ENCODE data around the gene OLFM3.

GRCh38 chr1:101847626-101848025, 149.1 kb downstream of the OLFM3 start:
- TF ChIP-seq, protein P1, sequence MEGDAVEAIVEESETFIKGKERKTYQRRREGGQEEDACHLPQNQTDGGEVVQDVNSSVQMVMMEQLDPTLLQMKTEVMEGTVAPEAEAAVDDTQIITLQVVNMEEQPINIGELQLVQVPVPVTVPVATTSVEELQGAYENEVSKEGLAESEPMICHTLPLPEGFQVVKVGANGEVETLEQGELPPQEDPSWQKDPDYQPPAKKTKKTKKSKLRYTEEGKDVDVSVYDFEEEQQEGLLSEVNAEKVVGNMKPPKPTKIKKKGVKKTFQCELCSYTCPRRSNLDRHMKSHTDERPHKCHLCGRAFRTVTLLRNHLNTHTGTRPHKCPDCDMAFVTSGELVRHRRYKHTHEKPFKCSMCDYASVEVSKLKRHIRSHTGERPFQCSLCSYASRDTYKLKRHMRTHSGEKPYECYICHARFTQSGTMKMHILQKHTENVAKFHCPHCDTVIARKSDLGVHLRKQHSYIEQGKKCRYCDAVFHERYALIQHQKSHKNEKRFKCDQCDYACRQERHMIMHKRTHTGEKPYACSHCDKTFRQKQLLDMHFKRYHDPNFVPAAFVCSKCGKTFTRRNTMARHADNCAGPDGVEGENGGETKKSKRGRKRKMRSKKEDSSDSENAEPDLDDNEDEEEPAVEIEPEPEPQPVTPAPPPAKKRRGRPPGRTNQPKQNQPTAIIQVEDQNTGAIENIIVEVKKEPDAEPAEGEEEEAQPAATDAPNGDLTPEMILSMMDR (IDR thresholded peaks at IDR 0.05): no peak
- no peak for TF ChIP-seq POLR2A (IDR thresholded peaks at IDR 0.05)

Measured in lower leg skin (tissue), 3 donors.